Thoracic aorta (tissue), 2 donors: ENCODE data around the gene TNKS1BP1. TPM values are rescaled to one million over a fixed set of nuclear protein-coding genes. Genes with fewer than 3 reads are reported as not detected.

Experiments
- ATAC-seq: fragments of 150-250 bp; one replicate; pipeline ENCODE4 v1.8.0; 2017; ENCODE audit warnings: low read depth; ENCODE audit not compliant: insufficient number of reproducible peaks, low FRiP score
- DNase-seq: peaks from one replicate; pipeline ENCODE4 v3.0.0-alpha.2; 2020; ENCODE audit warnings: low spot score
- H3K27ac ChIP-seq, 2 donors: fragments of 200-600 bp; sonication (generic); 1 replicate in 1 of 2; 2 replicates in 1 of 2; pipeline ENCODE4 v1.5.1; 2016; ENCODE audit warnings: mild to moderate bottlenecking in 2 of 2, moderate library complexity in 2 of 2
- H3K27me3 ChIP-seq: fragments of 200-600 bp; sonication (generic); replicated peaks from 2 replicates; pipeline ENCODE4 v1.6.0; 2016; ENCODE audit warnings: mild to moderate bottlenecking; ENCODE audit not compliant: insufficient read depth
- H3K36me3 ChIP-seq: fragments of 200-600 bp; sonication (generic); one replicate; pipeline ENCODE4 v1.5.1; 2016
- H3K4me1 ChIP-seq, 2 donors: fragments of 200-600 bp; sonication (generic); 1 replicate in 1 of 2; 2 replicates in 1 of 2; pipeline versions ENCODE4 v1.5.1 to v1.6.0; 2016; ENCODE audit warnings: low read depth in 2 of 2, mild to moderate bottlenecking in 1 of 2; ENCODE audit not compliant: control insufficient read depth in 1 of 2
- H3K4me3 ChIP-seq: fragments of 200-600 bp; sonication (generic); 2 replicates; pipeline ENCODE4 v1.5.1; 2016; ENCODE audit warnings: mild to moderate bottlenecking
- H3K9me3 ChIP-seq: fragments of 200-600 bp; sonication (generic); 2 replicates; pipeline ENCODE4 v1.5.1; 2016
- CTCF ChIP-seq: fragments of 200-600 bp; sonication (generic); IDR thresholded peaks from one replicate; pipeline ENCODE4 v1.5.1; 2019; ENCODE audit warnings: antibody characterized with exemption
- total RNA-seq, 2 donors: library from RNA; depleted of rRNA; stranded (reverse); fragments of >200 nt; gene quantifications; one replicate each; pipeline versions ENCODE4 v1.1.0 to v1.2.3, GENCODE V29; 2016

Gene TNKS1BP1
- total RNA-seq, 2 donors from 2014 or later: 105 to 153 TPM

GRCh38 chr11:57360991-57361390 lies 36.2 kb upstream of the TNKS1BP1 start:
- DNase-seq (no peak), ATAC-seq (no peak)
- Histone ChIP-seq H3K27ac (no peak overlapping the region), H3K4me1 (no peaks in the 10 kb centered on the region), H3K36me3 (no peaks in the 10 kb centered on the region), H3K9me3 (no peaks in the 10 kb centered on the region), H3K4me3 (no peak overlapping the region), H3K27me3 (no peaks in the 10 kb centered on the region)
- no peak for TF ChIP-seq CTCF

- ATAC-seq (no peak), DNase-seq (no peak)
- no peaks in the 10 kb centered on the region for H3K27me3 ChIP-seq
- H3K4me3 ChIP-seq: no peak overlapping the region
- TF ChIP-seq CTCF: no peak
- H3K9me3 ChIP-seq: no peaks in the 10 kb centered on the region
- no peaks in the 10 kb centered on the region for H3K36me3 ChIP-seq
- H3K4me1 ChIP-seq: no peaks in the 10 kb centered on the region
- H3K27ac ChIP-seq: no peak overlapping the region
Observed at GRCh38 chr11:57359896-57360690, 35.3 kb upstream of the TNKS1BP1 start.

- no peak for DNase-seq
- Histone ChIP-seq H3K4me3 (no peak overlapping the region), H3K27ac (no peak overlapping the region)
Observed at GRCh38 chr11:57359396-57359795, 34.6 kb upstream of the TNKS1BP1 start.

GRCh38 chr11:57358991-57359390 lies 34.2 kb upstream of the TNKS1BP1 start:
- H3K9me3 ChIP-seq: no peaks in the 10 kb centered on the region
- no peak overlapping the region for H3K4me3 ChIP-seq
- H3K4me1 ChIP-seq: no peaks in the 10 kb centered on the region
- DNase-seq (no peak), ATAC-seq (no peak)
- TF ChIP-seq CTCF: no peak
- no peaks in the 10 kb centered on the region for H3K36me3 ChIP-seq
- no peaks in the 10 kb centered on the region for H3K27me3 ChIP-seq
- no peak overlapping the region for H3K27ac ChIP-seq

More at GRCh38 chr11:57359396-57359795, 34.6 kb upstream of the TNKS1BP1 start:
- no peak for ATAC-seq
- no peaks in the 10 kb centered on the region for H3K4me1 ChIP-seq
- no peak for TF ChIP-seq CTCF
- H3K9me3 ChIP-seq: no peaks in the 10 kb centered on the region
- no peaks in the 10 kb centered on the region for H3K27me3 ChIP-seq
- H3K36me3 ChIP-seq: no peaks in the 10 kb centered on the region

GRCh38 chr11:57358543-57358961 lies 33.8 kb upstream of the TNKS1BP1 start:
- Histone ChIP-seq H3K27me3 (no peaks in the 10 kb centered on the region), H3K36me3 (no peaks in the 10 kb centered on the region), H3K27ac (no peak overlapping the region), H3K4me1 (no peaks in the 10 kb centered on the region), H3K4me3 (no peak overlapping the region), H3K9me3 (no peaks in the 10 kb centered on the region)
- DNase-seq (no peak), ATAC-seq (no peak)
- no peak for TF ChIP-seq CTCF
